Right atrium auricular region (tissue), 2 donors: ENCODE results near the gene ADORA2B. TPM values are rescaled to one million over a fixed set of nuclear protein-coding genes. Genes with fewer than 3 reads are reported as not detected.

Experiments
- DNase-seq: peaks from one replicate; pipeline ENCODE4 v3.0.0-alpha.2; 2019; ENCODE audit warnings: low spot score
- H3K27ac ChIP-seq, 2 donors: fragments of 200-600 bp; sonication (generic); 1 replicate in 1 of 2; 2 replicates in 1 of 2; pipeline ENCODE4 v1.5.1; 2016 to 2019
- H3K27me3 ChIP-seq, 2 donors: fragments of 200-600 bp; sonication (generic); one replicate each; pipeline versions ENCODE4 v1.5.1 to v1.6.0; 2017 to 2019
- H3K36me3 ChIP-seq: fragments of 200-600 bp; sonication (generic); one replicate; pipeline ENCODE4 v1.5.1; 2016
- H3K4me1 ChIP-seq, 2 donors: fragments of 200-600 bp; sonication (generic); one replicate each; pipeline versions ENCODE4 v1.5.1 to v1.6.0; 2017 to 2019
- H3K4me3 ChIP-seq, 2 donors: fragments of 200-600 bp; sonication (generic); 1 replicate in 1 of 2; 2 replicates in 1 of 2; pipeline ENCODE4 v1.5.1; 2017 to 2019; ENCODE audit warnings: mild to moderate bottlenecking in 1 of 2, moderate library complexity in 1 of 2
- H3K9me3 ChIP-seq, 2 donors: fragments of 200-600 bp; sonication (generic); one replicate each; pipeline ENCODE4 v1.5.1; 2019
- total RNA-seq, 2 donors: library from RNA; depleted of rRNA; stranded (reverse); fragments of >200 nt; gene quantifications; one replicate each; pipeline ENCODE4 v1.1.0, GENCODE V29; 2016
- TF ChIP-seq, protein P1 (sequence below), 2 donors: fragments of 200-600 bp; sonication (generic); IDR thresholded peaks; one replicate each; pipeline ENCODE4 v1.5.1; 2019; ENCODE audit warnings: antibody characterized with exemption in 2 of 2

Gene ADORA2B
- total RNA-seq, 2 donors from 2014 or later = 0.59 to 1.0 TPM

DNA sequence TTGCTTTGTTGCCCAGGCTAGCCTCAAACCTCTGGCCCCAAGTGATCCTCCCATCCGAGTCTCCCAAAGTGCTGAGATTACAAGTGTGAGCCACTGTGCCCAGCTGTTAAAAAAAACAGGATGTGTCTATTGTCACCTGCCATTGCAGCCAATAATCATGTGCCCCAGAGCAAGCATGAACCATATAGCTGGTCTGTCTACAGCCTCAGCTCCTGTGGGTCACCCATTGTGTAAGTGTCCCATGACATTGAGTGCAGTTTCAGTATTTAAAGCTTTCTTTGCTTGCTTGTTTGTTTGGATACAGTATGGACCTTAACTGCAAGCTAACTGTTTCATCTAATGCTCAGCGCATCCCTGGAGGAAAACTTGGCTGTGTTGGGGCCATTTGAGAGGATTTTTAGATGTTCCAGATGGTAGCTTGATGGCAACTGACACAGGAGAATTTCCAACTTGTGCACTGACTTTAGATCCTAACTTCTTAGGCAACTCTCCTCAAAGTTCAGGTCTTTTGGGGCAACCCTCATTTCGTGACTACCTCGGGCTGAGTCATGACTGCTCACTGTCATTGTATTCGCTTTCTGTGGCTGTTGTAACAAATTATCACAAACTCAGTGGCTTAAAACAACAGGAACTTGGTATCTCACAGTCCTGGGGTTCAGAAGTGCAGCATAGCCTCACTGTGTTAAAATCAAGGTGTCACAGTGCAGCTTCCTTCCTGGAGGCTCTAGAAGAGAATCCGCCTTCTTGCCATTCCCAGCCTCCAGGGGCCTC is 30.3 kb upstream of the ADORA2B start:
- Histone ChIP-seq H3K4me3 (no peak overlapping the region), H3K27ac (no peak overlapping the region), H3K36me3 (no peaks in the 10 kb centered on the region), H3K27me3 (no peaks in the 10 kb centered on the region), H3K4me1 (peaks cover 0 to 19% of the 10 kb centered on the region in 2 donors), H3K9me3 (no peaks in the 10 kb centered on the region)
- DNase-seq = no peak
- TF ChIP-seq, protein P1, sequence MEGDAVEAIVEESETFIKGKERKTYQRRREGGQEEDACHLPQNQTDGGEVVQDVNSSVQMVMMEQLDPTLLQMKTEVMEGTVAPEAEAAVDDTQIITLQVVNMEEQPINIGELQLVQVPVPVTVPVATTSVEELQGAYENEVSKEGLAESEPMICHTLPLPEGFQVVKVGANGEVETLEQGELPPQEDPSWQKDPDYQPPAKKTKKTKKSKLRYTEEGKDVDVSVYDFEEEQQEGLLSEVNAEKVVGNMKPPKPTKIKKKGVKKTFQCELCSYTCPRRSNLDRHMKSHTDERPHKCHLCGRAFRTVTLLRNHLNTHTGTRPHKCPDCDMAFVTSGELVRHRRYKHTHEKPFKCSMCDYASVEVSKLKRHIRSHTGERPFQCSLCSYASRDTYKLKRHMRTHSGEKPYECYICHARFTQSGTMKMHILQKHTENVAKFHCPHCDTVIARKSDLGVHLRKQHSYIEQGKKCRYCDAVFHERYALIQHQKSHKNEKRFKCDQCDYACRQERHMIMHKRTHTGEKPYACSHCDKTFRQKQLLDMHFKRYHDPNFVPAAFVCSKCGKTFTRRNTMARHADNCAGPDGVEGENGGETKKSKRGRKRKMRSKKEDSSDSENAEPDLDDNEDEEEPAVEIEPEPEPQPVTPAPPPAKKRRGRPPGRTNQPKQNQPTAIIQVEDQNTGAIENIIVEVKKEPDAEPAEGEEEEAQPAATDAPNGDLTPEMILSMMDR (IDR thresholded peaks at IDR 0.05) = no peak

DNA sequence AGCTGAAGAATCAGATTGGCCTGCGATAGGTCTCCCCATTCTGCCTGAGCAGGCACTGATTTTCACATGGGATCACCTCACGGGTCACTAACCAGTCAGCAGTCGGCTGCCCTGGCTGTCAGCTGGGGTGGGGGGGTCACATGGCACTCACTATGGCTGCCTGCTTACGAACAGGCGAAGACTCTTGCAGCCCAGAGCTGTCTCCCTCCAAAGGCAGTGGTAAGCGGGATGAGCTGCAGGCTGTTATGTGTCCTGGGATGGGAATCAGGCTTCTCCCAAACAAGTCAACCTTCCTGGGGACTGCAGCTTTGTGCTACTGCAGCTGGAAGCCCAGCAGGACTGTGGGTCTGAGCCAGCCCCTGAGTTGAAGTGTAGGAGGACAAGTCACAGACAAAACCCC is 29.0 kb upstream of the ADORA2B start:
- TF ChIP-seq, protein P1 (IDR thresholded peaks at IDR 0.05) = no peak
- Histone ChIP-seq H3K9me3 (no peaks in the 10 kb centered on the region), H3K27ac (no peak overlapping the region), H3K36me3 (no peaks in the 10 kb centered on the region), H3K4me3 (no peak overlapping the region), H3K4me1 (peaks cover 0 to 19% of the 10 kb centered on the region in 2 donors), H3K27me3 (no peaks in the 10 kb centered on the region)
- no peak for DNase-seq

DNA sequence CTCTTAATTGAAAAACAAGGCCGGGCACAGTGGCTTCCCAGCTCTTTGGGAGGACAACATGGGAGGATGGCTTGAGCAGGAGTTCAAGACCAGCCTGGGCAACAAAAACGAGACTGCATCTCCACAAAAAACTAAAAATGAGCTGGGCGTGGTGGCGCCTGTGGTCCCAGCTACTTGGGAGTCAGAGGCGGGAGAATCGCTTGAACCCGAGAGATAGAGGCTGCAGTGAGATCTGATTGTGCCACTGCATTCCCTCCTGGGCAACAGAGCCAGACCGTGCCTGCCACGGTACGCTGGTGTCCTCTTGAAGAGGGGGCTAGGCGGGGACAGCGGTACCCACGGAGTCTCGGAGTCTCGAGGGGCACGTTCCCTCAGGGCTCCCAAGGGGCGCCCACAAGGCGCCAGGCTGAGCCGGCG is 27.9 kb upstream of the ADORA2B start:
- TF ChIP-seq, protein P1 (IDR thresholded peaks at IDR 0.05) = no peak
- H3K27ac ChIP-seq = no peak overlapping the region
- H3K4me3 ChIP-seq = peak overlapping the region in 1 of 2 donors; percentile 22
- no peaks in the 10 kb centered on the region for H3K27me3 ChIP-seq
- H3K9me3 ChIP-seq = no peaks in the 10 kb centered on the region
- peaks cover 0 to 19% of the 10 kb centered on the region in 2 donors for H3K4me1 ChIP-seq
- DNase-seq = no peak
- no peaks in the 10 kb centered on the region for H3K36me3 ChIP-seq

DNA sequence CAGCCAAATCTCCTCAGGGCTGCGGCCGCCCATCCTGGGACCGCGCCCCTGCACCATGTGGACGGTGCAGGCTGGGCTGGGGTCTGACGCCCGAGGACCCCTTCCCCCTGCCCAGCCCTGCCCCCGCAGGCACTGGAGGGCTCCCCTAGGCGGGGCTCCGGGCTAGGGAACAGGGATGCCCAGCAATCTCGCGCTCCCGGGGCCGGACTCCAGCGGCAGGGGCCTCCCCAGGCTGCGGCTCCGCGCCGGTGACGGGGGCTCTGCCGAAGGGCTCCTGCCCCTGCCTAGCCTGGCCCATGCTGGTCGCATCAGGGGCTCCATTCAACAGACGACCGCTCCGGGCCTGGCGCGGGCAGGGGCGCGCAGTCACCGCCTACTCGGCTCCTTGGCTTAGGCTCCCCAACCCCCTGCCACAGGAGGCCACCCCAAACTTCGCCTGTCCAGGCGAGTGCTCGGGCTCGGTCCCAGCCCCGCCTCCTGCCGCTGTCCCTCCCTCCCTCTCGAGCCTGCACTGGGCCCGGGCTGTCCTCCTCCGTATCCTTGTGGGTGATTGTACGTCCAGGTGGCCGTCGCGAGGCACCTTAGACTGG is 27.4 kb upstream of the ADORA2B start:
- H3K27me3 ChIP-seq = no peaks in the 10 kb centered on the region
- H3K36me3 ChIP-seq = no peaks in the 10 kb centered on the region
- H3K4me3 ChIP-seq = peak overlapping the region in 1 of 2 donors; percentile 22
- H3K4me1 ChIP-seq = peaks cover 0 to 19% of the 10 kb centered on the region in 2 donors
- no peak overlapping the region for H3K27ac ChIP-seq
- TF ChIP-seq, protein P1 (IDR thresholded peaks at IDR 0.05) = no peak
- no peak for DNase-seq
- H3K9me3 ChIP-seq = no peaks in the 10 kb centered on the region

DNA sequence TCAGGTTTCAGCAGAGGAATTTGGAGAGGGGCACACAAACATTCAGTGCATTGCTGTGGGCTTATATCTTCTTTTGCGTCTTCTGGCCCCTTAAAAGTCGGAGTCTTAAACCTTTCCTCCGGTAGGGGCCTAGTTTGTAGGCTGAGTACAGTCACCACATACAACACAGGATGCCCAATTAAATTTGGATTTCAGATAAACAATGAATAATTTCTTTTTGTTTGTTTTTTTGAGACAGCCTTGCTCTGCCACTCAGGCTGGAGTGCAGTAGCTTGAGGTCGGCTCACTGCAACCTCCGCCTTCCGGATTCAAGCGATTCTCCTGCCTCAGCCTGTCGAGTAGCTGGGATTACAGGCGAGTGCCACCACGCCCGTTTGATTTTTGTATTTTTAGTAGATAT is 26.7 kb upstream of the ADORA2B start:
- H3K27me3 ChIP-seq = no peaks in the 10 kb centered on the region
- no peaks in the 10 kb centered on the region for H3K36me3 ChIP-seq
- no peak for DNase-seq
- no peak overlapping the region for H3K27ac ChIP-seq
- peaks cover 0 to 16% of the 10 kb centered on the region in 2 donors for H3K4me1 ChIP-seq
- H3K4me3 ChIP-seq = no peak overlapping the region
- no peaks in the 10 kb centered on the region for H3K9me3 ChIP-seq
- TF ChIP-seq, protein P1 (IDR thresholded peaks at IDR 0.05) = no peak
